Mesenchymal stem cell (in vitro differentiated cells and primary cell): ENCODE results near the gene TMEM151A.
A peak's percentile ranks its signal among the peaks of the same experiment; 100 is the strongest.

Experiments
- DNase-seq: peaks from one replicate; pipeline ENCODE4 v3.0.0-alpha.2; 2013
- H2AFZ ChIP-seq: one replicate; pipeline ENCODE4 v1.6.1; 2013; ENCODE audit warnings: low read depth, mild to moderate bottlenecking, control low read depth, inconsistent platforms, low read length, moderate library complexity
- H2AK5ac ChIP-seq: 2 replicates; pipeline ENCODE4 v1.6.1; 2013; ENCODE audit warnings: low read length, moderate library complexity, mild to moderate bottlenecking, inconsistent platforms; ENCODE audit not compliant: severe bottlenecking
- H2BK120ac ChIP-seq: one replicate; pipeline ENCODE4 v1.6.1; 2013; ENCODE audit warnings: low read depth, mild to moderate bottlenecking, inconsistent platforms, low read length, moderate library complexity
- H2BK12ac ChIP-seq, 2 experiments: one replicate each; pipeline ENCODE4 v1.6.1; 2013; ENCODE audit warnings: inconsistent platforms in 2 of 2, low read length in 2 of 2, mild to moderate bottlenecking in 2 of 2, moderate library complexity in 2 of 2, control low read depth in 1 of 2
- H2BK15ac ChIP-seq: one replicate; pipeline ENCODE4 v1.6.1; 2013; ENCODE audit warnings: mild to moderate bottlenecking, low read depth, inconsistent platforms; ENCODE audit not compliant: poor library complexity, severe bottlenecking
- H2BK5ac ChIP-seq: 2 replicates; pipeline ENCODE4 v1.6.1; 2013; ENCODE audit warnings: low read depth, mild to moderate bottlenecking, low read length, control low read depth, inconsistent platforms; ENCODE audit not compliant: poor library complexity, severe bottlenecking
- H3K14ac ChIP-seq, 2 experiments: one replicate each; pipeline ENCODE4 v1.6.1; 2013; ENCODE audit warnings: inconsistent platforms in 2 of 2, low read length in 2 of 2, control low read depth in 1 of 2, mild to moderate bottlenecking in 1 of 2, moderate library complexity in 1 of 2
- H3K18ac ChIP-seq, 2 experiments: one replicate each; pipeline ENCODE4 v1.6.1; 2013; ENCODE audit warnings: inconsistent platforms in 2 of 2, low read length in 2 of 2, control low read depth in 1 of 2, low read depth in 1 of 2, mild to moderate bottlenecking in 1 of 2
- H3K23ac ChIP-seq, 2 experiments: one replicate each; pipeline ENCODE4 v1.6.1; 2013; ENCODE audit warnings: inconsistent platforms in 2 of 2, low read length in 2 of 2, mild to moderate bottlenecking in 2 of 2, moderate library complexity in 2 of 2, control low read depth in 1 of 2
- H3K27ac ChIP-seq: 2 replicates; pipeline ENCODE4 v1.5.1; 2013; ENCODE audit warnings: mild to moderate bottlenecking, moderate library complexity, low read length, control low read depth, inconsistent platforms; ENCODE audit not compliant: poor library complexity, severe bottlenecking
- H3K27me3 ChIP-seq, 2 experiments: 2 replicates each; pipeline versions ENCODE4 v1.6.1 to v1.7.0; 2013; ENCODE audit warnings: low read length in 2 of 2, mild to moderate bottlenecking in 2 of 2, moderate library complexity in 2 of 2, control low read depth in 1 of 2, inconsistent platforms in 1 of 2; ENCODE audit not compliant: control insufficient read depth in 1 of 2, insufficient read depth in 1 of 2
- H3K36me3 ChIP-seq, 2 experiments: 2 replicates each; pipeline versions ENCODE4 v1.6.1 to v1.7.0; 2013; ENCODE audit warnings: low read length in 2 of 2, control low read depth in 1 of 2, inconsistent platforms in 1 of 2, low read depth in 1 of 2, mild to moderate bottlenecking in 1 of 2; ENCODE audit not compliant: insufficient read depth in 2 of 2, control insufficient read depth in 1 of 2
- H3K4ac ChIP-seq, 2 experiments: one replicate each; pipeline ENCODE4 v1.6.1; 2013; ENCODE audit warnings: inconsistent platforms in 2 of 2, low read length in 2 of 2, mild to moderate bottlenecking in 2 of 2, moderate library complexity in 2 of 2, control low read depth in 1 of 2, low read depth in 1 of 2
- H3K4me1 ChIP-seq: 2 replicates; pipeline ENCODE4 v1.6.1; 2013; ENCODE audit warnings: low read depth, low read length, control low read depth; ENCODE audit not compliant: control insufficient read depth, insufficient read depth
- H3K4me2 ChIP-seq: 2 replicates; pipeline ENCODE4 v1.6.1; 2013; ENCODE audit warnings: low read length, mild to moderate bottlenecking, inconsistent platforms; ENCODE audit not compliant: poor library complexity, severe bottlenecking
- H3K4me3 ChIP-seq, 2 experiments: 2 replicates each; pipeline versions ENCODE4 v1.5.1 to v1.7.0; 2013; ENCODE audit warnings: low read length in 2 of 2, mild to moderate bottlenecking in 2 of 2, control low read depth in 1 of 2, low read depth in 1 of 2; ENCODE audit not compliant: insufficient read depth in 1 of 2
- H3K79me1 ChIP-seq: replicated peaks from 2 replicates; pipeline ENCODE4 v1.6.1; 2013; ENCODE audit warnings: mild to moderate bottlenecking, control low read depth, low read length, inconsistent platforms; ENCODE audit not compliant: poor library complexity, severe bottlenecking
- H3K9ac ChIP-seq: 2 replicates; pipeline ENCODE4 v1.7.0; 2013; ENCODE audit warnings: mild to moderate bottlenecking, low read length, moderate library complexity
- H3K9me3 ChIP-seq: 2 replicates; pipeline ENCODE4 v1.7.0; 2013; ENCODE audit warnings: mild to moderate bottlenecking, low read length; ENCODE audit not compliant: control insufficient read depth
- H4K8ac ChIP-seq: one replicate; pipeline ENCODE4 v1.6.1; 2013; ENCODE audit warnings: inconsistent platforms, mild to moderate bottlenecking, low read length, moderate library complexity
- H4K91ac ChIP-seq: one replicate; pipeline ENCODE4 v1.6.1; 2013; ENCODE audit warnings: mild to moderate bottlenecking, low read length, inconsistent platforms
- WGBS: methylation state at CpG from one replicate; pipeline ENCODE4 v1.1.7; 2013; ENCODE audit warnings: mixed read lengths; 5-methylcytosine and 5-hydroxymethylcytosine counted together

The TMEM151A gene

GRCh38 chr11:66266378-66267038 is 25.2 kb upstream of the TMEM151A start:
- peaks cover 55 to 64% of the 10 kb centered on the region in 2 experiments for H3K36me3 ChIP-seq
- no peak overlapping the region for H3K23ac ChIP-seq
- H3K4ac ChIP-seq: no peak overlapping the region
- H3K4me2 ChIP-seq: no peak overlapping the region
- peak overlapping the region; percentile 59 for H4K91ac ChIP-seq
- DNase-seq: no peak
- H2BK12ac ChIP-seq: peak overlapping the region in 1 of 2 experiments; percentile 40
- H3K14ac ChIP-seq: no peak overlapping the region
- H3K79me1 ChIP-seq: peaks cover 22% of the 10 kb centered on the region
- no peaks in the 10 kb centered on the region for H3K27me3 ChIP-seq
- H2BK15ac ChIP-seq: peak overlapping the region; percentile 12
- peak overlapping the region; percentile 27 for H4K8ac ChIP-seq
- H2AFZ ChIP-seq: no peak overlapping the region
- H3K18ac ChIP-seq: no peak overlapping the region
- H2BK5ac ChIP-seq: no peak overlapping the region
- H3K4me1 ChIP-seq: peaks cover 11% of the 10 kb centered on the region
- WGBS: 94% methylated on average over 20 of the region's 20 CpGs
- peak overlapping the region in 1 of 2 experiments; percentile 97 for H3K4me3 ChIP-seq
- no peaks in the 10 kb centered on the region for H3K9me3 ChIP-seq
- H3K27ac ChIP-seq: no peak overlapping the region
- H2AK5ac ChIP-seq: no peak overlapping the region
- H3K9ac ChIP-seq: peak overlapping the region; percentile 98
- H2BK120ac ChIP-seq: no peak overlapping the region

- Histone ChIP-seq H3K27ac (peak overlapping the region; percentile 45), H3K9me3 (no peaks in the 10 kb centered on the region), H2BK5ac (no peak overlapping the region), H2AFZ (no peak overlapping the region), H2AK5ac (no peak overlapping the region), H4K8ac (no peak overlapping the region), H3K14ac (no peak overlapping the region), H3K18ac (peak overlapping the region in 1 of 2 experiments; percentile 56), H3K4me3 (peak overlapping the region; percentile 54 to 97), H4K91ac (peak overlapping the region; percentile 37), H3K4me2 (peak overlapping the region; percentile 81), H3K23ac (no peak overlapping the region), H2BK12ac (peak overlapping the region in 1 of 2 experiments; percentile 40), H3K36me3 (peaks cover 55 to 64% of the 10 kb centered on the region in 2 experiments), H2BK120ac (peak overlapping the region; percentile 66), H2BK15ac (no peak overlapping the region), H3K9ac (peak overlapping the region; percentile 98), H3K4me1 (peaks cover 11% of the 10 kb centered on the region), H3K79me1 (peaks cover 21% of the 10 kb centered on the region), H3K27me3 (no peaks in the 10 kb centered on the region), H3K4ac (no peak overlapping the region)
- WGBS: 55% methylated on average over 11 of the region's 13 CpGs
- no peak for DNase-seq
These were observed 24.7 kb upstream of the TMEM151A start for GRCh38 chr11:66267039-66267378.

GRCh38 chr11:66267379-66268243 is 24.1 kb upstream of the TMEM151A start:
- 1% methylated on average over 56 of the region's 61 CpGs for WGBS
- Histone ChIP-seq H3K18ac (peak overlapping the region; percentile 61 to 85), H3K4me2 (peak overlapping the region; percentile 81), H2BK12ac (no peak overlapping the region), H3K4ac (peak overlapping the region; percentile 34 to 79), H2BK120ac (peak overlapping the region; percentile 66), H4K8ac (peak overlapping the region; percentile 82), H4K91ac (peak overlapping the region; percentile 37), H2BK15ac (peak overlapping the region; percentile 92), H2AK5ac (peak overlapping the region; percentile 53), H3K9me3 (no peaks in the 10 kb centered on the region), H2AFZ (no peak overlapping the region), H3K14ac (peak overlapping the region in 1 of 2 experiments; percentile 68), H3K27ac (peak overlapping the region; percentile 83), H3K4me3 (peak overlapping the region; percentile 59 to 97), H3K36me3 (peaks cover 55 to 64% of the 10 kb centered on the region in 2 experiments), H2BK5ac (no peak overlapping the region), H3K4me1 (peaks cover 11% of the 10 kb centered on the region), H3K79me1 (peaks cover 26% of the 10 kb centered on the region), H3K23ac (no peak overlapping the region), H3K27me3 (no peaks in the 10 kb centered on the region), H3K9ac (peak overlapping the region; percentile 98)
- DNase-seq: peak; percentile 89
